Activated CD4-positive, alpha-beta T cell treated with anti-CD3 and anti-CD28 coated beads, Interleukin-2, amount 10 ng/mL, durations not matched to agents 7 days and 5 days (primary cell): ENCODE data around the gene ARID1B. TPM values are rescaled to one million over a fixed set of nuclear protein-coding genes. Genes with fewer than 3 reads are reported as not detected.

Experiments used
- CTCF ChIA-PET: fragments of 350-600 bp; sonication (Branson Sonifier 250); formaldehyde crosslinking; loops from one replicate; lab custom pipeline; 2021; ENCODE audit warnings: antibody characterized with exemption; lab: Charles Lee
- POLR2A ChIA-PET: fragments of 350-600 bp; sonication (Branson Sonifier 250); formaldehyde crosslinking; loops from one replicate; lab custom pipeline; 2021; ENCODE audit warnings: antibody characterized with exemption; lab: Charles Lee
- DNase-seq: peaks from one replicate; pipeline ENCODE4 v3.0.0-alpha.2; 2020
- H3K27ac Mint-ChIP-seq: one replicate; pipeline ENCODE4 v1.8.0; 2021; ENCODE audit warnings: mild to moderate bottlenecking, moderate library complexity, mixed read lengths
- H3K27me3 Mint-ChIP-seq: one replicate; pipeline ENCODE4 v1.8.0; 2021; ENCODE audit warnings: mixed read lengths
- H3K36me3 Mint-ChIP-seq: one replicate; pipeline ENCODE4 v1.8.0; 2021; ENCODE audit warnings: low read depth, mixed read lengths
- H3K4me1 Mint-ChIP-seq: one replicate; pipeline ENCODE4 v1.8.0; 2021; ENCODE audit warnings: mixed read lengths
- H3K4me3 Mint-ChIP-seq: one replicate; pipeline ENCODE4 v1.8.0; 2021; ENCODE audit warnings: mild to moderate bottlenecking, moderate library complexity, mixed read lengths
- H3K9me3 Mint-ChIP-seq: one replicate; pipeline ENCODE4 v1.8.0; 2021; ENCODE audit warnings: mixed read lengths
- total RNA-seq, 2 experiments: library from RNA; stranded (reverse); gene quantifications; one replicate each; pipeline ENCODE4 v1.2.3, GENCODE V29; 2021

ARID1B gene
- total RNA-seq, 2 experiments from 2014 or later = 76.8 to 89.6 TPM

DNA sequence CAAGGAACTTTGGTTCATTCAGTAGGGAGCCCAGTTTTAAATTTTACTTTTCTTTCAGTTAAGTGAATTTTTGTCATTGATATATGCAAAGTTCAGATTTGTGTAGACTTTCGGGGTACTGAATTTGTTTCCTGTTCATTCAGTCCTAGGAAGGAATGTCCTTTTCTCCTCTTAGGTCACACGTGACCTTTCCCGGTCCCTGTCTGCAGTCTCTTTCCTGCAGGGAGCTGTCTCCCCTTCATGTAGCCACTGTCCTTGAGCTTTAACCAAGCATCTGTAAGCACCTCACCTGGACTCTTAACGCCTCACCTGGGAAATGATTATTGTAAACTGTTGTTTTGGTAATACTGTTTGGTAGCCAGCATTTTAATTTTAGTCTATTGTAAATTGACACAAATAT is 190.7 kb downstream of the ARID1B start:
- Mint-ChIP-seq H3K27ac (no peak overlapping the region), H3K27me3 (no peaks in the 10 kb centered on the region), H3K9me3 (no peaks in the 10 kb centered on the region), H3K4me1 (peaks cover 17% of the 10 kb centered on the region), H3K36me3 (peaks cover 1% of the 10 kb centered on the region), H3K4me3 (no peak overlapping the region)
- CTCF ChIA-PET = interaction anchor here (0.5 kb wide), 1 partner anchor 225 kb away, joined by 3 read pairs; no protein-coding TSS in a partner anchor
- no peak for DNase-seq
- POLR2A ChIA-PET = no interaction called here

DNA sequence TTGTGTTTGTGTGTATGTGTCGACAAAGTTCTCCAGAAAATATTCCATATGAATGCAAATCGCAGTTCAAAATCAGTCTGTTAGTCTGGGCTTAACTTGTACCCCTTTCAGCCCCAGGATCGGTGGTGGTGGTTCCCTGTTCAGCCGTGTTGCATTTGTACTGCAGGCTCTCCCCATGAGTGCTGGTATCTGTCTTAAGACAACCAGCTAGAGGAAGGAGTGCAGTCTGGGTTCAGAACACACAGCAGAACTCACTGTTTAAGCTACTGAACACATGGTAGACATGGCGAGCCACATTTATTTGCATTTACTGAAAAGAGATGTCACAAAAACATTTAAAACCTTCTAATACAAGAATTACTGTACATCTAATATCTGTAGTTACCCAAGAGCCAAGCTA is 192.1 kb downstream of the ARID1B start:
- CTCF ChIA-PET = interaction anchor here (0.7 to 1.4 kb wide), 2 partner anchors 43 to 1664 kb away, joined by 3 to 4 read pairs; no protein-coding TSS in a partner anchor
- peaks cover 12% of the 10 kb centered on the region for H3K4me1 Mint-ChIP-seq
- POLR2A ChIA-PET = no interaction called here
- peaks cover 1% of the 10 kb centered on the region for H3K36me3 Mint-ChIP-seq
- H3K4me3 Mint-ChIP-seq = no peak overlapping the region
- no peaks in the 10 kb centered on the region for H3K9me3 Mint-ChIP-seq
- H3K27me3 Mint-ChIP-seq = no peaks in the 10 kb centered on the region
- H3K27ac Mint-ChIP-seq = no peak overlapping the region
- no peak for DNase-seq

DNA sequence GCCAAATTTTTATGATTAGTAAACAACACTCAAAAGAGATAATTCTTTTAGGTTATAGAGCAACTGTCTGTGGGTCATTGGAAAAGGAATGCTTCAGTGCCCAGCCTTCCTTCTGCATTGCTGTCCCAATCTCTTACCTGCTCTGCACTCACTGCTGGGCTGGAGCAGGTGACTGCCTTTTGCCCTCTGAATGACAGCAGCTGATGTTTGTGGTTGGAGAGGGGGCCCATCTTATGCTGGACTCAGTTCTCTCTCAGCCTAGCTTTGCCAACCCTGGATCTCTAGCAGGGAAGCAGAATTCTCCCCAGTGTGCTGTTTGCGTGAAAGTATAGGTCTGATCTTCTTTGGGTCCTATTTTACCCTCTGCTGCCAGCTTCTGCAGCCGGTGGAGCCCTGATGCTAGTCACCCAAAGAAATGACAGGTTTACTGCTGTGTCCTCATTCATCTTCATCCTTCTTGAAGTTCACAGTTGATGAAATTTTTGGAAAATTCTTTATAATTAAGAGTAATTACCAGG is 193.5 kb downstream of the ARID1B start:
- POLR2A ChIA-PET = no interaction called here
- H3K4me3 Mint-ChIP-seq = no peak overlapping the region
- H3K9me3 Mint-ChIP-seq = no peaks in the 10 kb centered on the region
- no peaks in the 10 kb centered on the region for H3K27me3 Mint-ChIP-seq
- no peak overlapping the region for H3K27ac Mint-ChIP-seq
- CTCF ChIA-PET = interaction anchor here (1.0 to 1.4 kb wide), 2 partner anchors 24 to 44 kb away, joined by 3 to 4 read pairs; no protein-coding TSS in a partner anchor
- H3K36me3 Mint-ChIP-seq = peaks cover 1% of the 10 kb centered on the region
- no peak for DNase-seq
- peaks cover 16% of the 10 kb centered on the region for H3K4me1 Mint-ChIP-seq

DNA sequence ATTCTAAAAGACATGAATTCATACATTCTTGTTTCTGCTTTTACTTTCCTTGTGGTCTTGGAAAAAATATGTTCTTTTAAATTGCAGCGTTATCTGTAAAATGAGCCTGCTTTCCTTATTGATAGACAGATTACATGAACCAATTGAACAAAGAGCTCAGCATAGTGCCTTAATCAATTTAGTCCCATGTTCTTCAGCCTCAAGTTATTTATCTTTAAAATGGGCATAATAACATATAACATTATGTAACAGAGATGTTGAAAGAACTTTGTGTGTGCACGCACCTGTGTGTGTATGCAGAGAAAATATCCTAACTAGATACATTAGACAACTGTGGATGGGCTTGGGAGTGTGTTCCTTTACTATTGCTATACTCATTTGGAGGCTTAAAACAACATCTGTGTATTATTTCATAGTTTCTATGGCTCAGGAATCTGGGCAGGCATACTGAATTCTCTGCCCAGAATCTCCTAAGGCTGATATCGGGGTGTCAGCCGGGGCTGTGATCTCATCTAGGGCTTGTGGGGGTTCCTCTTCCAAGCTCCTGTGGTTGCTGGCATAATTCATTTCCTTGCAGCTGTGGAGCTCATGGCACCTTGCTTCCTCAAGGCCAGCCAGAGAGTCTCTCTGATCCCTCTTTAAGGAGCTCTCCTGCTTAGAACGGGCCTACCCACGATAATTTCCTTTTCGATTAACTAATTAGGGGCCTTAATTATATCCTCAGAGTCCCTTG is 194.1 kb downstream of the ARID1B start:
- POLR2A ChIA-PET = no interaction called here
- no peak for DNase-seq
- no peaks in the 10 kb centered on the region for H3K9me3 Mint-ChIP-seq
- H3K4me3 Mint-ChIP-seq = no peak overlapping the region
- H3K4me1 Mint-ChIP-seq = peaks cover 22% of the 10 kb centered on the region
- CTCF ChIA-PET = interaction anchor here (1.0 kb wide), 1 partner anchor 24 kb away, joined by 3 read pairs; no protein-coding TSS in a partner anchor
- H3K36me3 Mint-ChIP-seq = peaks cover 1% of the 10 kb centered on the region
- no peak overlapping the region for H3K27ac Mint-ChIP-seq
- H3K27me3 Mint-ChIP-seq = no peaks in the 10 kb centered on the region

DNA sequence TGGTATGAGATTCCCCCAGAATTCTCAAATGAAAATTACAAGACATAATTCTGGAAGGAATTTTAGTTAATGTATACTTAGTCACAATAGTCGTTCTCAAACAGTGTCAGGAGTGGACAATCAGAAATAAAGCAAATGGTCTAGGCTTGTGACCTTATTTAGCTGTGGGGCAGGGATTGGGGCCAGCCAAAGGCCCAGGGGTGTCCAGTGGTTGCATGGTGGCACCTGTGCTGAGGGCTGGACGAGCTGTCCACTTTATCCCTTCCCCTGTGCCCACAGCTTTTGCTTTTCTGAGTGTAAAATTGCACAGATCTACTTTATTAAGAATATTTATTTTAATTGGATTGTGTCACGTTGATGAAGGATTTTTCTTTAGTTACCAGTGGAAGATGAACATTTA is 195.0 kb downstream of the ARID1B start:
- no peak for DNase-seq
- Mint-ChIP-seq H3K36me3 (no peaks in the 10 kb centered on the region), H3K4me1 (peaks cover 28% of the 10 kb centered on the region), H3K27ac (no peak overlapping the region), H3K9me3 (no peaks in the 10 kb centered on the region), H3K27me3 (no peaks in the 10 kb centered on the region), H3K4me3 (no peak overlapping the region)
- ChIA-PET CTCF (no interaction called here), POLR2A (no interaction called here)

DNA sequence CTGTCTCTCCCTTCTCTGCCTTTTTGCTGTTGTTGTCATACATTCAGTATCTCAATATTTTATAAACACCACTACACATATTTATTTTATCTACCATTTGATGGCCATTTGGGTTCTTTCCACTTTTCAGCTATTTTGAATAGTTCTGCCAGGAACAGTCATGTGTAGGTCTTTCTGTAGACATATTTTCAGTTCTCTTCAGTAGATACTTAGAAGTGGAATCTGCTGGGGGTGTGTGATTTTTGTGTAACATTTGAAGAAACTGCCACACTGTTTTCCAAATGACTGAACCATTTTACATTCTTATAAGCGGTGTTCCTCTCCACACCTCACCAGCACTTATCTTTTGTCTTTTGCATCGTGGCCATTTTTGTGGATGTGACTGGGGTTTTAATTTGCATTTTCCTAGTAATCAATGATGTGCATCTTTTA is 197.7 kb downstream of the ARID1B start:
- no peak for DNase-seq
- H3K36me3 Mint-ChIP-seq = no peaks in the 10 kb centered on the region
- H3K27me3 Mint-ChIP-seq = no peaks in the 10 kb centered on the region
- peaks cover 35% of the 10 kb centered on the region for H3K4me1 Mint-ChIP-seq
- no peak overlapping the region for H3K4me3 Mint-ChIP-seq
- H3K9me3 Mint-ChIP-seq = no peaks in the 10 kb centered on the region
- ChIA-PET CTCF (no interaction called here), POLR2A (no interaction called here)
- H3K27ac Mint-ChIP-seq = no peak overlapping the region

DNA sequence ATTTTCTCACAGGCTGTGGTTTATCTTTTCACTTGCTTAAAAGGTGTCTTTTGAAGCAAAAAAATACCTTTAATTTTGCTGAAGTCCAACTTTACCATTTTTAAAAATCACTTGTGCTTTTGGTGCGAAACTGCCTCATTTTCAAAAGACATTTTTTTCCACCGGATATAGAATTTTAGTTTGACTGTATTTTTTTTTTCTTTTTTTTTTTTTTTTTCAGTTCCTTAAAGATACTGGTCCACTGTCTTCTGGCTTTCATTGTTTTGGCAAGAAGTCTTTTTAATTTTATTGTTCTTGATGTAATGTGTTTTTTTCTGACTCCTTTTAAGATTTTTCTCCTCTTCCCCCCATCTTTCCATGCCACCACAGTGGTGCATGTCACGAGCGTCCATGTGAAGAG is 198.2 kb downstream of the ARID1B start:
- peaks cover 36% of the 10 kb centered on the region for H3K4me1 Mint-ChIP-seq
- no peaks in the 10 kb centered on the region for H3K27me3 Mint-ChIP-seq
- no peaks in the 10 kb centered on the region for H3K36me3 Mint-ChIP-seq
- CTCF ChIA-PET = interaction anchor here (1.2 kb wide), 1 partner anchor 23 kb away, joined by 3 read pairs; no protein-coding TSS in a partner anchor
- no peak overlapping the region for H3K27ac Mint-ChIP-seq
- H3K4me3 Mint-ChIP-seq = no peak overlapping the region
- no peak for DNase-seq
- POLR2A ChIA-PET = no interaction called here
- no peaks in the 10 kb centered on the region for H3K9me3 Mint-ChIP-seq

DNA sequence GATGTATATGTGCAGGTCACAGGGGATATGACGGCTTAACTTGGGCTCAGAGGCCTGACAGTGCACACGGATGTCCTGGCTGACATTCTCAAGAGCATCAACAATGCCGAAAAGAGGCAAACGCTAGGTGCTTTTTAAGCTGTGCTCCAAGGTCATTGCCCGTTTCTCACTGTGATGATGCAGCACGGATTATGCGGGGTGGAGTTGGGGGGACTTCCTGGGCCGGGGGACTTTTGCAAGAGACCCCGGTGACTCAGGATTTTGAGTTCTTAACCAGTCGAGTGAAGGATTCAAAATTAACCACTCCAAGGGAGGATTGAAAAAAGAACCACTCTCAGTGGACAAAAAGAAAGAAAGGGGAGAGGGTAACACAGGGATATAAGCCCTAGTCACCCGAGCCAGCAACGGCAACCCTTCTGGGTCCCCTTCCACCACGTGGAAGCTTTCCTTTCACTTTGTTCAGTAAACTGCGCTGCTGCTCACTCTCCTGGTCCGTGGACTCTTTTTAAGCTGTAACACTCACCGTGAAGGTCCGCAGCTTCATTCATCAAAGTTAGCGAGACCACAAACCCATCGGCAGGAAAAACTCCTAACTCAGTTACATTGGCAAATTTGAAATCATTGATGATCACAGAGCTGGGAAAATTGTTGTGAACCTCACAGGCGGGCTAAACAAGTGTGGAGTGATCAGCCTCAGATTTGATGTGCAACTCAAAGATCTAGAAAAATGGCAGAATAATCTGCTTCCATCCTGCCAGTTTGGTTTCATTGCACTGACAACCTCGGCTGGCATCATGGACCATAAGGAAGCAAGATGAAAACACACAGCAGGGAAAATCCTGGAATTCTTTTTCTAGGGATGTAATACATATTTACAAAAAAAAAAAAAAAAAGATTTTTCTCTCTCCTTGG is 199.3 kb downstream of the ARID1B start:
- H3K4me3 Mint-ChIP-seq = peak overlapping the region; percentile 59
- ChIA-PET CTCF (interaction anchor here (1.2 kb wide), 1 partner anchor 22 kb away, joined by 3 read pairs; no protein-coding TSS in a partner anchor), POLR2A (no interaction called here)
- H3K36me3 Mint-ChIP-seq = no peaks in the 10 kb centered on the region
- H3K27ac Mint-ChIP-seq = peak overlapping the region; percentile 52
- peaks cover 44% of the 10 kb centered on the region for H3K4me1 Mint-ChIP-seq
- H3K27me3 Mint-ChIP-seq = no peaks in the 10 kb centered on the region
- H3K9me3 Mint-ChIP-seq = no peaks in the 10 kb centered on the region
- no peak for DNase-seq

DNA sequence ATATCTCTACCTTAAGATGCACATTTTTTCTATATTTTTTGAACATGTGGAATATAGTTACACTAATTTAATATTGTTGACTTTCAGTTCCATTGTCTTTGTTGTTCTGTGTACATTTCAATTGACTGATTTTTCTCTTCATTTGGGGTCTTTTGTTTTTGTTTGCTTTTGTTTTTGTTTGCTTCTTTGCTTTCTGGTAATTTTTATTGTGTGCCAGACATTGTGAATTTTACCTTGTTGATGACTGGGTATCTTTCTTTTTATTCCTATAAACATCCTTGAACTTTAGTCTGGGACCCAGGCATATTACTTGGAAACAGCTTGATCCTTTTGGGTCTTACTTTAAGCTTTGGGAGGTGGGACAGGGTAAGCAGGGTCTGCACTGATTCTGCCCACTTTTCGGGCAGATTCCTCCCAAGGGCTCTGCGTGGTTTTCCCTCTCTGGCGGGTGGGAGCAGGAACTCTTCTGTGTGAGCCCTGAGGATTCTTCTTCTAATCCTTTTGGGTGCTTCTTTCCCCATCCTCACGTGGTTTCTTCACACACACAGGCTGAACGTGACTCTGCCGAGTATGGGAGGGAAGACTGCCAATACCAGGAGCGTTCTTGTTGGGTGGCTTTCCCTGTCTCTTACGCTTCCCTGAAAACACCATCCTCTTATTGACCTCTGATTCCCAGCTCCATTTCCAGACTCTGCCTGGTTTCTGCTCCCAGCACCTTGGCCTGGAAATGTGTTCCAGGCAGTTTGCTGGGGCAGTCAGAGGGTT is 200.5 kb downstream of the ARID1B start:
- Mint-ChIP-seq H3K9me3 (no peaks in the 10 kb centered on the region), H3K36me3 (no peaks in the 10 kb centered on the region), H3K27ac (no peak overlapping the region), H3K4me3 (no peak overlapping the region), H3K4me1 (peaks cover 51% of the 10 kb centered on the region), H3K27me3 (no peaks in the 10 kb centered on the region)
- ChIA-PET CTCF (interaction anchor here (0.6 kb wide), 1 partner anchor 10 kb away, joined by 5 read pairs; no protein-coding TSS in a partner anchor), POLR2A (no interaction called here)
- DNase-seq = no peak

DNA sequence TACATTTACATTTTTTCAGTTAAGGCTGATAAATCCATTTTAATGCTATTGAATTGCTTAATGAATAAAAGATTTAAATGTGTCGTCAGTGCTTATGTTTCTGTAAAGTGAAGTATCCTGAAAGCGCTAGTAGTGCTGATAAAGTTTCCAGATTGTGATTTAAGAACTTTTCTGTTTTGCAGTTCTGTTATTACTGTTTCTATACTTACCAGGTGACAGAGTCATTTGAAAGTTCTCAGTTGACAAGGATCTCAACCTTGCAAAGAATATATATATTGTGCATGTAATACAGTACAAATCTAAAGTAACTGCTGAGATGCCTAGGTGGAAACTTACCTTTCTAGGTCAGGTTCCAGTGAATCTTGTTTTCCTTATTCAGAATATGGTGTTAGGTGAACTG is 201.8 kb downstream of the ARID1B start:
- ChIA-PET CTCF (interaction anchor here (0.6 to 1.0 kb wide), 2 partner anchors 54 to 67 kb away, joined by 3 to 4 read pairs; no protein-coding TSS in a partner anchor), POLR2A (no interaction called here)
- DNase-seq = no peak
- Mint-ChIP-seq H3K27me3 (no peaks in the 10 kb centered on the region), H3K4me3 (no peak overlapping the region), H3K27ac (no peak overlapping the region), H3K4me1 (peaks cover 55% of the 10 kb centered on the region), H3K9me3 (no peaks in the 10 kb centered on the region), H3K36me3 (no peaks in the 10 kb centered on the region)

DNA sequence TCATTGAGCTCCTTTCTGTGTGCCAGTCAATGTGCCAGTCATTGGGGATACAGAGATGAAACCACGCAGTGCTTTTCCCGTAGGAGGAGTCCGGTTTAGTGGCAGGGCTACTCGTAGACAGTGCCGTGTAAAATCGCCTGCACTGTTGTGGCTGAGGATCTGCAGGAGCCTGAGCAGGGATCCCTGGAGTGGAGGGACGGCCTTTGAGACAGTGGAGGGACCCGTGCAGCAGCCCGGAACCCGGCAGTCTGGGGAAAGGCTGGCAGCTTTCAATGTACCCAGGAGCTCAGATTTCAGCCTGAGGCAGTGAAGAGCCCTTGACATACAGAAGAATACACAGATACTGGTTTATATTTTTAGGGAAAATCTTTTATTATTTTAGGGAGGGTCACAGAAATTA is 203.3 kb downstream of the ARID1B start:
- no peak overlapping the region for H3K27ac Mint-ChIP-seq
- H3K9me3 Mint-ChIP-seq = no peaks in the 10 kb centered on the region
- POLR2A ChIA-PET = interaction anchor here (0.5 kb wide), 1 partner anchor 200 kb away, joined by 9 read pairs; no protein-coding TSS in a partner anchor
- H3K4me3 Mint-ChIP-seq = no peak overlapping the region
- CTCF ChIA-PET = no interaction called here
- H3K4me1 Mint-ChIP-seq = peaks cover 63% of the 10 kb centered on the region
- no peaks in the 10 kb centered on the region for H3K27me3 Mint-ChIP-seq
- H3K36me3 Mint-ChIP-seq = no peaks in the 10 kb centered on the region
- DNase-seq = no peak

DNA sequence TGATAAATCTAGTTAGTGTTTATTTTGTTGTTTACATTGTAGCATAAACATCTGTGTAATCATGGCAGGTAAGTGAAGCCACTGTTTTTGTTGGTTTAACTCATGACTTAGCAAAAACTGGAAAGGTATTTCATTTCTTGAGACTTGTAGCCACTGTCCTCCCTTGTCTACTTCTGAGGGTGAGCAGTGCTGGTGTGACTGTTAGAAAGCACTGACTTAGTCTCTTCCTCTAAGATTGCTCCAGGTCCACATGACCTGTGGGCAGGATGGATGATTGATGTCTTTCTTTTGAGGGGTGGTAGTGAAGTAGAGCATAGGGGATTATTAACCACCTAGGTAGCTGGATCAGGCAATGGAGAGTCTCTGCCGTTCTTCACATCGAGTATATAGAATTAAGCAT is 203.8 kb downstream of the ARID1B start:
- CTCF ChIA-PET = no interaction called here
- Mint-ChIP-seq H3K9me3 (no peaks in the 10 kb centered on the region), H3K27me3 (no peaks in the 10 kb centered on the region), H3K36me3 (no peaks in the 10 kb centered on the region), H3K4me1 (peaks cover 58% of the 10 kb centered on the region), H3K27ac (no peak overlapping the region), H3K4me3 (no peak overlapping the region)
- DNase-seq = no peak
- POLR2A ChIA-PET = interaction anchor here (0.5 kb wide), 1 partner anchor 200 kb away, joined by 9 read pairs; no protein-coding TSS in a partner anchor
